NOMO-1 treated with dmso at 0.1 percent for 144 hours (cell line): ENCODE measurements around the gene GCDH.
A peak's percentile ranks its signal among the peaks of the same experiment; 100 is the strongest.
"Not testable (repeated sequence)": the region's sequence is repeated elsewhere in the genome, so short reads cannot be mapped to it uniquely, and the experiment has no call there.

Source experiments
- DNase-seq: peaks from one replicate; lab custom pipeline; 2025; ENCODE audit not compliant: unreplicated experiment; lab: John Stamatoyannopoulos, UW

Gene GCDH

DNA sequence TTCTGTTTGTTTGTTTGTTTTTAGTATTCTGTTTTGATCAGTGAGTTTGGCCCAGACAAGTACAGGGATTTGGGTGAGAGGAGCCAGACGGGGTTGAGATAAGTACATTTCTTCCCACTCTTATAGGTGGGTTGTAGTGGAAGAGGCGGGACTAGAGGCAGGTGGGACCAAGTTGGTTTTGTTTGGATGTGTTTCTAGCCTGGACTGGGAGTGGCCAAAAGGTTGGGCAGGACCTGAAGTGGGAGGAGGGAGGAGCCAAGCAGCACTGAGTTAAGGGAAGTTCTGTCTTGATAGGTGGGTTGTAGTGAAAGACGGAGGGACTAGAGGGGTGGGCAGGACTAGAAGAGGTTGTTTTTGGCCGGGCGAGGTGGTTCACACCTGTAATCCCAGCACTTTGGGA is 18.7 kb upstream of the GCDH start:
- DNase-seq, result peak; percentile 2

DNA sequence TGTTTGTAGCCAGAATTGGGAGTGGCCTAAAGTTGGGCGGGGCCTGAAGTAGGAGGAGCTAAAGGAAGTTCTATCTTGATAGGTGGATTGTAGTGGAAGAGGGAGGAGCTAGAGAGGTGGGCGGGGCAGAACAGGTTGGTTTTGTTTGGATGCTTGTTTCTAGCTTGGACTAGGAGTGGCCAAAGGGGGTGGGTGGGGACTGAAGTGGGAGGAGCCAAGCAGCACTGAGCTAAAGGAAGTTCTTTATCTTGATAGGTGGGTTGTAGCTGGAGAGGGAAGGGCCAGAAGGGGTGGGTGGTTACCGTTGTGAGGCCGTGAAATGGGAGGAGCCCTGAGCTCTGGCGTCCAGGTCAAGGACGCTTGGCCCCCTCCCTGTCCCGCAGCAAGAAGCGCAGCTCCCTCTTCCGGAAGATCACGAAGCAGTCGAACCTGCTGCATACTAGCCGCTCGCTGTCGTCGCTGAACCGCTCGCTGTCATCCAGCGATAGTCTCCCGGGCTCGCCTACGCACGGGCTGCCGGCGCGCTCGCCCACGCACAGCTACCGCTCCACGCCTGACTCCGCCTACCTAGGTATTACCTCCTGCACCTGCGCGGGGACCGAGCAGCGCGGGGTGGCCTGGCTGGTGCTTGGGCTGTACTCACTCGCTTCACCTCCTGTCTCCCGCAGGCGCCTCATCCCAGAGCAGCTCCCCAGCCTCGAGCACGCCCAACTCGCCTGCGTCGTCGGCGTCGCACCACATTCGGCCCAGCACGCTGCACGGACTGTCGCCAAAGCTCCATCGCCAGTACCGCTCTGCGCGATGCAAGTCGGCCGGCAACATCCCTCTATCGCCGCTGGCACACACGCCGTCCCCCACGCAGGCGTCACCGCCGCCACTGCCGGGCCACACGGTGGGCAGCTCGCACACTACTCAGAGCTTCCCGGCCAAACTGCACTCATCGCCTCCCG is 17.7 kb upstream of the GCDH start:
- no peak for DNase-seq

GRCh38 chr19:12873891-12874745 is 16.8 kb upstream of the GCDH start:
- DNase-seq, result no peak

GRCh38 chr19:12875086-12875485 is 15.9 kb upstream of the GCDH start:
- DNase-seq, result no peak

DNA sequence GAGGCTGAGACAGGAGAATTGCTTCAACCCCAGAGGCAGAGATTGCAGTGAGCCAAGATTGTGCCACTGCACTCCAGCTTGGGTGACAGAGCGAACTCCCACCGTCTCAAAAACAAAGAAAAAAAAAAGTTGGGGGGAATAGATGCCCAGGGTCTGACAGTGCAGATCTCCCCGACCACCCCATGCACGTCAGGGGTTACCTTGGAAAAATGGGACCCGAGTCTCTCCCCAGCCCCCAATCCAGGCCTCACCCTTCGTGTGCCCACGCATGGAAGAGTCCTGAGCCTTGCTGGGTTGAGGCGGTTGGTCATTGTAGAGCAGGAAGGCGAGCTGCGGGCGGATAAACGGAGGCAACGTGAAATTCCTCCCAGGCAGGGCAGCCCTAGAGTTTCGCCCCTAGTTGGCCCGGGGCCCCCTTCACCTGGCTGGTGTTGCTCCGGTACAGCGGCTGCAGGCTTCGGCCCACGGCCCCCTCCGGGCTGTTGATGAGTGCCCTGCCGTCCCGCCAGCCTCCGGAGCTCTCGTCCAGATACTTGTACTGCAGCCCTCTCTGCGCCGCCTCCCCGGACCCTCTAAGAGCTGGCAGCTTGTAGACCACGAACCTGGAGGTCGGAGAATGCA is 10.3 kb upstream of the GCDH start:
- peak; percentile 23 for DNase-seq

DNA sequence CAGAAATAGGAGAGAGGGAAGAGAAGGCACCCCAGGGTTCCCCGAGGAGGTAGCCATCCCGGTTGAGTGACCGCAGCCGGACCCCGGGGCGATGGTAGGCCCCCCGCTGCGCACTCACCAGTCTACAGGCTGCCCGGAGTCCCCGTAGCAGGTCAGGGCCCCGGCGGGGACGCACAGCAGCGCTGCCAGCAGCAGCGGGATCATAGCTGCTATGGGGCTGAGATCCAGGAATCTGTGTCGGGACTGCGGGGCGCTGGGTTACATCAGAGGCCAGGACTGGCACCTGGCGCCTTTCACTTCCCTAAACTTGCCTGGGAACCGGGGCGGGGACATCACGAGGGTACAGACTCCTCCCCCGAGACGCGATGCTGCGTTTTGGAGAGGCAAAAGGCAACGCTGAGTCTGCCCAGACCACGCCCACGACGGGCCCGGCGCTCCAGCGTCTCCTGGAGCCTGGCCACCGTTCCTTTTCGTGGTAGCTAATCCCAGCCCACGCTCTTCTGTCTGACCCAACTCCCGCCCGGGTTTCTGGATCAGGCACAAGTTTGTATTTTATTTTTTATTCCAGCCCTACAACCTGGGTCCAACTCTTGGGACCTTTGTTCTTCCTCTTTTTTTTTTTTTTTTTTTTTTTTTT is 9.7 kb upstream of the GCDH start, which contains the start of gene DNASE2:
Gene DNASE2, minus strand, starts transcription at position 278 of the 637 bp plus-strand sequence. Its CDS starts 74 bp downstream, at position 204.
- DNase-seq, result peak; percentile 93

DNA sequence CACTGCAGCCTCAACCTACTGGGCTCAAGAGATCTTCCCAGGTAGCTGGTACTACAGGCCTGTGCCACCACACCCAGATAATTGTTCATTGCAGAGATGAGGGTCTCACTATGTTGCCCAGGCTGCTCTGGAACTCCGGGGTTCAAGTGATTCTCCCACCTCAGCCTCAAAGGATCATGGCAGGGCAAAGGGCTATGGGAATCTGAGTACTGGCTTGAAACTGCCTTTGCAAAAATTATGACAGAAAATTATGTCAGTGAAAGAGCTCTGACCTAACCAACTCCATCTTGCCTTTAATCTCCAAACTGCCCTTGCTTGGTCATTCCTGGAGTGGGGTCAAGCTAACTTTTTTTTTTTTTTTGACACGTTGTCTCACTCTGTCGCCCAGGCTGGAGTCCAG is 8.4 kb upstream of the GCDH start:
- no peak for DNase-seq

DNA sequence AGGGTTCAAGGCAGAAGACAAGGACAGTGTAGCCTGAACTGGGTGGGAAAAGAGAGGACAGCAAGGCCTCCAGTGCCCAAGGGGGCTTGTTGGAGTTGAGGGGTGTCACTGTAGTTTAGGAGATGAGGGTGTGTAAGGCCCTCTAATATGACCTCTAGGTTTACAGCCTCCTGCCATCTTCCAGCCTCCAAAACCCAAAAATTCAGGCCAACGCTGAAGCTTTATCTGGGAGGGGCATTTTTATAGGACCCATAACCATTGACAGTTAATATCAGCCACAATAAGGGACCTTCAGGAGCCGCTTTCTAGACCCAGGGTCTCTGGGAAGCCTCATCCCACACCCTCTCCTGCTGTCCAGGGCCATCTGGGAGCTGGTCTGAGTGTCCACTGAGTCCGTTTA is 6.8 kb upstream of the GCDH start:
- DNase-seq, result no peak

DNA sequence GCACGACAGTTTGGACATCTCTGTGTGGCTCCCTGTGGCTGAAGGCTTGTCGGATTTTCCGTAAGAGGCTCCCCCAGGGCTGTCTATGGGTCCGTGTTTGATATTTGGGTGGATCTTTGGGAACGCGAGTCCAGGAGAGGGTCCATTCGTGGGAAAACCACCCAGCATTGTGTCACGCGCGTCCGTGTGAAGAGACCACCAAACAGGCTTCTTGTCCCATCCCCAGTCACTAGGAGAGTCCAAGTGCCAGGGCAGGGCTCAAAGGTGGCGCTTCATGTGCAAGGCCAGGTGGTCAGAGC is 6.4 kb upstream of the GCDH start:
- DNase-seq, result no peak

- DNase-seq, result peak; percentile 49
These were observed 5.8 kb upstream of the GCDH start for GRCh38 chr19:12884926-12885748.

DNA sequence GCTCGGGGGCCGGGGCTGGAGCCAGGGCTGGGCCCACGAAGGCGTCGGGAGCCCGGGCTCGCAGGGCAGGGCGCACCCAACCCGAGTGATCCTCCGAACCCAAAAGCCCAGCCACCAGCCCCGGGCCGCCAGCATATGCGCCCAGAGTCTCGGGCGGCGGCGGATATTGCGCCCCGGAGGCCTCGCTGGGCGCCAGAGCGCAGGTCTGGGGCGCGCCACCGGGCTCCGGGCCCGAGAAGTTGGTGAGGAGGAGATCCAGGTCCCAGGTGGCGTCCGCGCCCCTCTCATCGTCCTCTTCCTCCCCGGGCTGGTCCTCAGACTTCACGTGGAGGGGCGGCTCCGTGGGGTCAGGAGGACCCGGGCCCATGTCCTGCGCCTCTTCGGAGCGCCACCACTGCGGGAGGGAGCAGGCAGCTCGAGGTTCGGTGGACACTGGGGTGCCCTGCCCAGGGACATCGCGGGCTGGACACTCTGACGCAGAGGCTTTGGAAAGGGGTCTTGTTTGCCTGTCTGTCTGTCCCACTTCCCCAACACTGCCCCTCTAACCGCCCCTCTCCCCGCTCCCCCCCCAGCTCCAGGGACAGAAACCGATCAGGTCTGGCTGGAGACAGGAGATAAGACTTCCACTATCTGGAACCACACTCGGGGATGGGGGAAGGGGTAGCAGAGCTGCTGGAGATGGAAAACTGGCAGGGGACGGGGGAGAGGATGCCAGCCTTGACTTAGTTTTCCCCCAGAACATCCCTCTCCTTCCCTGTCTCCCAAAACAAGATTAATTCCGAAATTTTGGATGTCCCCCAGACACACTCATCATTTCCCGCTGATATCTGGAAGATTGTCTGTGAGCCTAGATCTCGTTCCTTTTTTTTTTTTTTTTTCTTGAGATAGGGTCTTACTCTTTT is 5.0 kb upstream of the GCDH start:
- DNase-seq, result peak; percentile 49

- DNase-seq, result no peak
These were observed 4.3 kb upstream of the GCDH start for GRCh38 chr19:12886651-12886968.

GRCh38 chr19:12886969-12887747 is 3.8 kb upstream of the GCDH start, which contains the start of gene KLF1:
TSS of gene KLF1 (minus strand) at chr19:12887201. CDS start at chr19:12887140, 61 bp downstream.
- DNase-seq, result no peak

DNA sequence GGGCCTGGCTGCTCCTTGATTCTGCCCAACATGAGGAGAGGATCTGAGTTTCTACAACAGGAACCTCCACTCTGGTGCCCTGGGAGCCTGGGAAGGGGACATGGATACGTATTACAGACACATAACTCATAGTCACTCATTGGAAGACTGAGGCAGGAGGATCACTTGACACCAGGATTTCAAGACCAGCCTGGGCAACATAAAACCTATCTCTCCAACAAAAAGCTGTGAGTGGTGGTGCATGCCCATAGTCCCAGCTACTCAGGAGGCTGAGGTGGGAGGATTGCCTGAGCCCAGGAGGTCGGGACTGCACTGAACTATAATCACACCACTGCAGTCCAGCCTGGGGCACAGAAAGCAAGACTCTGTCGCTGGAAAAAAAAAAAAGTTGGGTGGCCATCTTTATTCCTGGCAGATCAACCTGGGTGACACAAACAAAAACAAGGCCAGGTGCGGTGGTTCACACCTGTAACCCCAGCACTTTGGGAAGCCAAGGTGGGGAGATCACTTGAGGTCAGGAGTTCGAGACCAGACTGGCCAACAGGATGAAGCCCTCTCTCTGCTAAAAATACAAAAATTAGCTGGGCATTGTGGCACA is 2.9 kb upstream of the GCDH start:
- DNase-seq, result no peak

DNA sequence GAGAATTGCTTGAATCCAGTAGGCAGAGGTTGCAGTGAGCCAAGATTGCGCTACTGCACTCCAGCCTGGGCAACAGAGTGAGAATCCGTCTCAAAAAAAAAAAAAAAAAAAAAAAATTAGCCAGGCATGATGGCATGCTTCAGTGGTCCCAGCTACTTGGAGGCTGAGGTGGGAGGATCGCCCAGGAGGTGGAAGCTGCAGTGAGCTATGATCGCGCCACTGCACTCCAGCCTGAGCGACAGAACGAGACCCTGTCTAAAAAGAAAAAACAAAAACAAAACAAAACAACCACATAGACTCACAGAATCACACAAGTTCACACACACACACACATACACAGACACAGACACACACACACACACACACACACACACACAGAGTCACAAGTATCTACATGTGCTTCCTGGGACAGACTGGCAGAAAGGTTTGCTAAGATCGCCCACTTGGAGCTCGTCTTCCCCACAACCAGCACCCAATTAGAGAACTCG is 617 bp upstream of the GCDH start:
- DNase-seq, result not testable (repeated sequence)

DNA sequence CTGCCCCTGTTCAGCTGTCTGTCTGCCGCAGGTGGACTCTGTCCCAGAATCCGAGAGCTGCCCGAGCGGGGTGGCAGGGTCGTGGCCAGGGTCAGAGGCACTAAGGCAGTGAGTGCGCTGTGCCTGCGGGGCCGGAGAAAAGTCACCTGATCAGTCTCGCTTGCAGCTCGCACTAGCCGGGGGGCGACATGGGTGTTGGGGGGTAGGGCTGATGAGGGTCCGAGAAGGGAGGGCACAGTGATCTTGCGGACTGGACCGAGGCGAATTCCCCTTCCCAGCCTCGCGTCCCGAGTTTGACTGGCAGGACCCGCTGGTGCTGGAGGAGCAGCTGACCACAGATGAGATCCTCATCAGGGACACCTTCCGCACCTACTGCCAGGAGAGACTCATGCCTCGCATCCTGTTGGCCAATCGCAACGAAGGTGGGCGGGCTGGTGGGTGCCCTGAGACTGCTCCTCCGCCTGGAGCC is 627 bp downstream of the GCDH start:
- no peak for DNase-seq

DNA sequence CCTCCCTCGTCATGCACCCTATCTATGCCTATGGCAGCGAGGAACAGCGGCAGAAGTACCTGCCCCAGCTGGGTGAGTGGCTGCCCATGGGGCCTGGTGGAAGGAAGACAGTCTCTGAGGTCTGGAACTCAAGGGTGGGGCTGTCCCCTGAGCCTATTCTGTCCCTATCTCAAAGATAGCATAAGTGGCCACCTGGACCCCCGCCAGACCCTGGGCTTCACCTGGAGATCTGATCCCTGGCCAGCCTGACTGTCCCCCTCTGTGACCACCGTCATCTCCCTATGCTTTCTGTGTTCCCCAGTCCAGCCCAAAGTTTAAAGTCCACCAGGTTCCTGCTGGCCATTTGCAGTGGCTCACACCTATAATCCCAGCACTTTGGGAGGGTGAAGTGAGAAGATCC is 2.6 kb downstream of the GCDH start:
- no peak for DNase-seq

- DNase-seq, result no peak
These were observed 5.5 kb downstream of the GCDH start for GRCh38 chr19:12896460-12896859.
